ENCODE data around the gene RFX4. TPM values are rescaled to one million over a fixed set of nuclear protein-coding genes. Genes with fewer than 3 reads are reported as not detected.

The RFX4 gene
- total and polyA plus RNA-seq, 9 of the 15 experiments (the other 6 are each of a cell fraction or from before 2014, with no cell fraction given) = not detected

DNA sequence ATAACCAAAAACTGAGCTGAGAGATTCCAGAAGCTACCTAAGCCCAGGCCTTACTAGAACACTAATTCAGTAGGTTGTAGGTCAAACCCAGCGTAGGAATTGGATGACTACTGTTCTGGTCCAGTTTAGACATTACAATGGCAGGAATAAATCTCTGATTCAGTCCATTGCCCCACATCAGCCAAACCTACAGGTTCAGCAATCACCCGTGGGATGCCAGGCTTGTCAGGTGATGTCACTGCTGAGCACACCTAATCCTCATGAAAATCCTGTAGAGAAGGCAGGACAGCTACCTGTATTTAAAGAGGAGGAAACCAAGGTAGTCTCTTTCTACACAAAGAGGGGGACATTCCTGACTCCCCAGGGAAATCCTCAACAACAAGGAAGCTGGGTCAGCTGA, 63.7 kb downstream of the RFX4 start:
- ChIA-PET POLR2A (interaction anchor here (1.2 kb wide), 1 partner anchor 27 kb away, joined by 3 read pairs; no protein-coding TSS in a partner anchor), CTCF (ENCODE audit: low intra/inter-chr PET ratio) (interaction anchor here (0.6 kb wide), 1 partner anchor 96 kb away, joined by 3 read pairs; no protein-coding TSS in a partner anchor)
- intact Hi-C loops (cut with micrococcal nuclease) (no loop called here), in situ Hi-C loops (cut with MboI) (no loop called here)
- no peak overlapping the region for H3K4me2 ChIP-seq (ENCODE audit: insufficient read depth, low read length)
- no peak overlapping the region for H3K9ac ChIP-seq (ENCODE audit: insufficient read depth in 1 of 2, low read depth in 2 of 2, low read length in 2 of 2)
- BruUV-seq (replicated peaks) = no TSS peak
- H3K27ac ChIP-seq (ENCODE audit: extremely low read depth, low read depth, low read length) = no peak overlapping the region
- WGBS (ENCODE audit: insufficient coverage, low coverage, missing lambda C conversion rate) = 0% methylated on average over 2 of the region's 2 CpGs
- H3K4me3 ChIP-seq = no peak overlapping the region
- H4K20me1 ChIP-seq (replicated peaks; ENCODE audit: control insufficient read depth, insufficient read depth, low read length) = no peaks in the 10 kb centered on the region
- no peak overlapping the region for H2AFZ ChIP-seq (ENCODE audit: low read depth, low read length)
- no peaks in the 10 kb centered on the region for H3K9me1 ChIP-seq (ENCODE audit: control insufficient read depth, insufficient read depth, low read length)
- H3K36me3 ChIP-seq (ENCODE audit: control insufficient read depth, insufficient read depth, low read length) = no peaks in the 10 kb centered on the region
- no peaks in the 10 kb centered on the region for H3K9me3 ChIP-seq (replicated peaks; ENCODE audit: control insufficient read depth, insufficient read depth, low read depth, low read length)
- FAIRE-seq = no peak
- peaks cover 0 to 2% of the 10 kb centered on the region in 2 experiments; a peak in 1 of 5 replicates for H3K4me1 ChIP-seq (replicated peaks in 1 of 2; ENCODE audit: control insufficient read depth in 2 of 2, insufficient read depth in 2 of 2, low read length in 2 of 2)
- no peak for DNase-seq (ENCODE audit: extremely low read depth in 1 of 4, low spot score in 3 of 4)
- H3K27me3 ChIP-seq (ENCODE audit: control insufficient read depth in 2 of 2, insufficient read depth in 2 of 2, low read length in 2 of 2) = peaks cover 18 to 23% of the 10 kb centered on the region in 2 experiments; a peak in 4 of 5 replicates
- no peak for ATAC-seq
- no peaks in the 10 kb centered on the region for H3K79me2 ChIP-seq (ENCODE audit: control insufficient read depth, insufficient read depth, low read length)
- TF ChIP-seq HINFP (tag; conservative IDR thresholded peaks at IDR 0.05; ENCODE audit: low read depth) = no peak
- TF ChIP-seq MYBL2 (IDR thresholded peaks at IDR 0.05; ENCODE audit: low read depth) = no peak
- TF ChIP-seq MYBL2 (CRISPR knock-in tag; IDR thresholded peaks at IDR 0.05; ENCODE audit: borderline replicate concordance) = no peak
- TF ChIP-seq, protein P1, sequence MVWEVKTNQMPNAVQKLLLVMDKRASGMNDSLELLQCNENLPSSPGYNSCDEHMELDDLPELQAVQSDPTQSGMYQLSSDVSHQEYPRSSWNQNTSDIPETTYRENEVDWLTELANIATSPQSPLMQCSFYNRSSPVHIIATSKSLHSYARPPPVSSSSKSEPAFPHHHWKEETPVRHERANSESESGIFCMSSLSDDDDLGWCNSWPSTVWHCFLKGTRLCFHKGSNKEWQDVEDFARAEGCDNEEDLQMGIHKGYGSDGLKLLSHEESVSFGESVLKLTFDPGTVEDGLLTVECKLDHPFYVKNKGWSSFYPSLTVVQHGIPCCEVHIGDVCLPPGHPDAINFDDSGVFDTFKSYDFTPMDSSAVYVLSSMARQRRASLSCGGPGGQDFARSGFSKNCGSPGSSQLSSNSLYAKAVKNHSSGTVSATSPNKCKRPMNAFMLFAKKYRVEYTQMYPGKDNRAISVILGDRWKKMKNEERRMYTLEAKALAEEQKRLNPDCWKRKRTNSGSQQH (CRISPR knock-in tag; IDR thresholded peaks at IDR 0.05) = no peak
- TF ChIP-seq HOMEZ (CRISPR knock-in tag; IDR thresholded peaks at IDR 0.05) = no peak
- TF ChIP-seq FOXM1 (IDR thresholded peaks at IDR 0.05; ENCODE audit: low read depth) = no peak
- no peak for TF ChIP-seq FOXM1 (CRISPR knock-in tag; IDR thresholded peaks at IDR 0.05; ENCODE audit: low read depth)
- TF ChIP-seq, protein P2, sequence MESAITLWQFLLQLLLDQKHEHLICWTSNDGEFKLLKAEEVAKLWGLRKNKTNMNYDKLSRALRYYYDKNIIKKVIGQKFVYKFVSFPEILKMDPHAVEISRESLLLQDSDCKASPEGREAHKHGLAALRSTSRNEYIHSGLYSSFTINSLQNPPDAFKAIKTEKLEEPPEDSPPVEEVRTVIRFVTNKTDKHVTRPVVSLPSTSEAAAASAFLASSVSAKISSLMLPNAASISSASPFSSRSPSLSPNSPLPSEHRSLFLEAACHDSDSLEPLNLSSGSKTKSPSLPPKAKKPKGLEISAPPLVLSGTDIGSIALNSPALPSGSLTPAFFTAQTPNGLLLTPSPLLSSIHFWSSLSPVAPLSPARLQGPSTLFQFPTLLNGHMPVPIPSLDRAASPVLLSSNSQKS (CRISPR knock-in tag; IDR thresholded peaks at IDR 0.05) = no peak
- TF ChIP-seq HEY1 (CRISPR knock-in tag; IDR thresholded peaks at IDR 0.05; ENCODE audit: borderline replicate concordance) = no peak
- TF ChIP-seq CEBPZ (IDR thresholded peaks at IDR 0.05; ENCODE audit: borderline replicate concordance, low read depth, low read length) = no peak
